GM12878 (cell line): ENCODE measurements around the gene LIM2. TPM values are rescaled to one million over a fixed set of nuclear protein-coding genes. Genes with fewer than 3 reads are reported as not detected.

Experiments
- ATAC-seq: fragments of 200-7000 bp; cut with Tn5 transposase; 3 replicates; pipeline ENCODE4 v1.9.1; 2020; ENCODE audit warnings: mild to moderate bottlenecking, moderate library complexity
- BruUV-seq: library from RNA; stranded (reverse); fragments of 400-500 nt; replicated peaks from 2 replicates; lab custom pipeline; 2021; lab: Mats Ljungman, UMichigan
- CTCF ChIA-PET: fragments of 300-600 bp; sonication (Branson Sonifier 250); formaldehyde crosslinking; extraction: SDS; loops from one replicate; lab custom pipeline; 2021; ENCODE audit warnings: inconsistent platforms; lab: Yijun Ruan, JAX
- POLR2A ChIA-PET: fragments of 350-600 bp; formaldehyde crosslinking; extraction: SDS; loops from one replicate; lab custom pipeline; 2021; ENCODE audit warnings: inconsistent platforms; lab: Charles Lee
- RAD21 ChIA-PET: fragments of 300-600 bp; sonication (Branson Sonifier 250); formaldehyde crosslinking; loops from one replicate; lab custom pipeline; 2023; ENCODE audit warnings: antibody characterized with exemption; ENCODE audit not compliant: unreplicated experiment; lab: Charles Lee
- SMC1A ChIA-PET: fragments of 300-600 bp; sonication (Branson Sonifier 250); formaldehyde crosslinking; loops from one replicate; lab custom pipeline; 2023; ENCODE audit not compliant: unreplicated experiment, uncharacterized antibody; lab: Charles Lee
- DNase-seq: peaks from one replicate; pipeline ENCODE4 v3.0.0-alpha.2; 2011; ENCODE audit warnings: low read depth, low spot score
- FAIRE-seq: peaks from 3 replicates; lab custom pipeline; 2011; peaks lifted over from hg19 to GRCh38; lab: Jason Lieb, UNC
- H2AFZ ChIP-seq: 2 replicates; pipeline ENCODE4 v1.6.0; 2011; ENCODE audit warnings: low read depth, low read length, control low read depth; ENCODE audit not compliant: control insufficient read depth
- H3K27ac ChIP-seq: 2 replicates; pipeline ENCODE4 v1.5.1; 2011; ENCODE audit warnings: control low read depth; ENCODE audit not compliant: control insufficient read depth, insufficient read depth
- H3K27me3 ChIP-seq, 2 experiments: replicated peaks in 1 of 2; 2 replicates each; pipeline versions ENCODE4 v1.6.0 to v1.6.1; 2011; ENCODE audit warnings: low read length in 1 of 2; ENCODE audit not compliant: control insufficient read depth in 2 of 2, insufficient read depth in 2 of 2
- H3K36me3 ChIP-seq, 2 experiments: 2 replicates each; pipeline ENCODE4 v1.5.1; 2011; ENCODE audit warnings: low read length in 1 of 2; ENCODE audit not compliant: control insufficient read depth in 2 of 2, insufficient read depth in 2 of 2
- H3K4me1 ChIP-seq: 2 replicates; pipeline ENCODE4 v1.6.1; 2011; ENCODE audit warnings: mild to moderate bottlenecking, low read length, moderate library complexity, mixed read lengths; ENCODE audit not compliant: control insufficient read depth, insufficient read depth
- H3K4me2 ChIP-seq: 2 replicates; pipeline ENCODE4 v1.6.0; 2011; ENCODE audit warnings: control low read depth; ENCODE audit not compliant: control insufficient read depth, insufficient read depth
- H3K4me3 ChIP-seq: fragments of 200-600 bp; sonication (generic); 2 replicates; pipeline ENCODE4 v1.5.1; 2016
- H3K79me2 ChIP-seq: 2 replicates; pipeline ENCODE4 v1.6.0; 2011; ENCODE audit warnings: low read length; ENCODE audit not compliant: control insufficient read depth, insufficient read depth
- H3K9ac ChIP-seq: 2 replicates; pipeline ENCODE4 v1.8.0; 2011; ENCODE audit warnings: low read length, control low read depth, mixed read lengths; ENCODE audit not compliant: control insufficient read depth, insufficient read depth
- H3K9me3 ChIP-seq: replicated peaks from 3 replicates; pipeline ENCODE4 v1.5.1; 2011; ENCODE audit warnings: mild to moderate bottlenecking, low read length; ENCODE audit not compliant: control insufficient read depth, insufficient read depth
- H4K20me1 ChIP-seq: 2 replicates; pipeline ENCODE4 v1.6.0; 2011; ENCODE audit not compliant: control insufficient read depth, insufficient read depth
- ASH2L ChIP-seq: fragments of 300-600, 200-600 bp; sonication (generic); IDR thresholded peaks from 2 replicates; pipeline ENCODE4 v1.6.1; 2017; ENCODE audit warnings: low read depth, mild to moderate bottlenecking, borderline replicate concordance
- BACH1 ChIP-seq: fragments of 450-650 bp; IDR thresholded peaks from 2 replicates; pipeline ENCODE4 v1.6.1; 2017; ENCODE audit warnings: mild to moderate bottlenecking, borderline replicate concordance
- BHLHE40 ChIP-seq, 2 experiments: fragments of 450-650 bp in 1 of 2; IDR thresholded peaks; 2 replicates each; pipeline ENCODE4 v1.6.1; 2011 to 2017; ENCODE audit warnings: low read depth in 2 of 2, borderline replicate concordance in 1 of 2, improper control_type of control experiment in 1 of 2, low read length in 1 of 2, mild to moderate bottlenecking in 1 of 2
- PBX3 ChIP-seq: IDR thresholded peaks from 2 replicates; pipeline ENCODE4 v1.6.1; 2011; ENCODE audit warnings: mild to moderate bottlenecking, low read depth, low read length, moderate library complexity; ENCODE audit not compliant: insufficient replicate concordance
- POLR2A ChIP-seq: IDR thresholded peaks from 2 replicates; pipeline ENCODE4 v1.6.1; 2011; ENCODE audit warnings: low read depth, mild to moderate bottlenecking, low read length
- POLR2AphosphoS5 ChIP-seq: IDR thresholded peaks from 2 replicates; pipeline ENCODE4 v1.6.1; 2011; ENCODE audit warnings: mild to moderate bottlenecking, low read length, inconsistent platforms
- RBBP5 ChIP-seq: fragments of 200-600 bp; sonication (generic); conservative IDR thresholded peaks from 2 replicates; pipeline ENCODE4 v1.6.1; 2016
- RUNX3 ChIP-seq: IDR thresholded peaks from 2 replicates; pipeline ENCODE4 v1.6.1; 2012; ENCODE audit warnings: low read length, inconsistent platforms
- SKIL ChIP-seq: fragments of 450-650 bp; IDR thresholded peaks from 2 replicates; pipeline ENCODE4 v1.6.1; 2017; ENCODE audit warnings: mild to moderate bottlenecking, low read depth, inconsistent platforms; ENCODE audit not compliant: poor library complexity, severe bottlenecking
- WGBS: methylation state at CpG from one replicate; pipeline ENCODE4 v1.1.6; 2016; ENCODE audit warnings: low lambda C conversion rate; ENCODE audit not compliant: insufficient replicate concordance, insufficient coverage; ENCODE audit errors: missing lambda C conversion rate; 5-methylcytosine and 5-hydroxymethylcytosine counted together
- in situ Hi-C: fragments of 300-500 bp; cut with MboI; formaldehyde crosslinking; loops from 9 replicates; pipeline ENCODE4 v1.14.3; 2018; ENCODE audit warnings: mixed read lengths
- intact Hi-C: fragments of 100-400 bp; cut with micrococcal nuclease; formaldehyde crosslinking; loops from one replicate; pipeline ENCODE4 v1.14.2; 2022; ENCODE audit not compliant: unreplicated experiment
- polyA plus RNA-seq, 11 experiments: library from polyadenylated mRNA; depleted of rRNA in 4 of 11; unstranded in 6 of 11; stranded (reverse) in 5 of 11; fragments of >200 nt; fragmentation: Nextera tagmentation in 4 of 11; fragmentation: Illumina TruSeq in 1 of 11; extraction: Ambion mirVana in 4 of 11; extraction: Trizol in 1 of 11; gene quantifications; 1 replicate in 1 of 11; 2 replicates in 10 of 11; pipeline versions ENCODE4 v1.2.1 to v1.2.3, GENCODE V29; 2011 to 2016; ENCODE audit warnings: inconsistent platforms in 2 of 11, missing spikeins in 2 of 11, low read depth in 1 of 11
- total RNA-seq, 4 experiments: library from RNA; depleted of rRNA in 3 of 4; stranded (reverse); fragments of >200 nt in 3 of 4; fragmentation: Illumina TruSeq in 1 of 4; extraction: Trizol in 1 of 4; gene quantifications; 2 replicates each; pipeline versions ENCODE4 v1.2.1 to v1.2.3, GENCODE V29; 2013 to 2021

The LIM2 gene
- total and polyA plus RNA-seq, 10 of the 15 experiments (the other 5 are each of a cell fraction or from before 2014, with no cell fraction given) = not detected

- TF ChIP-seq RBBP5 = no peak
- no peak; the same call in 1 of the 2 replicates for TF ChIP-seq POLR2AphosphoS5
- peak; percentile 31 to 49; a peak in 3 of 4 replicates for TF ChIP-seq BHLHE40 (IDR thresholded peaks at IDR 0.05; ENCODE audit: borderline replicate concordance in 1 of 2, low read depth in 2 of 2, low read length in 1 of 2)
- TF ChIP-seq PBX3 = no peak
Observed at GRCh38 chr19:51367565-51368365, 20.0 kb downstream of the LIM2 start (continued).

- peak overlapping the region; percentile 80 for H3K9ac ChIP-seq
- H4K20me1 ChIP-seq = no peaks in the 10 kb centered on the region
- SMC1A ChIA-PET = interaction anchor here (0.6 to 1.9 kb wide), 5 partner anchors 9 to 50 kb away, joined by 3 to 10 read pairs (median 5); partner anchors contain the start of gene SIGLEC10
- peak overlapping the region; percentile 48 for H3K4me2 ChIP-seq
- ATAC-seq = no peak; the same call in 2 of the 3 replicates
- no peak for DNase-seq
- peaks cover 18% of the 10 kb centered on the region for H3K79me2 ChIP-seq
- CTCF ChIA-PET = interaction anchor here (0.7 to 2.4 kb wide), 7 partner anchors 9 to 73 kb away, joined by 3 to 12 read pairs (median 4); no protein-coding TSS in a partner anchor
- H3K27me3 ChIP-seq = no peaks in the 10 kb centered on the region
- FAIRE-seq = no peak
- peak overlapping the region; percentile 77 for H3K4me3 ChIP-seq
- intact Hi-C loops = loop anchor here (1.0 to 2.0 kb wide), 2 partner anchors 27 to 28 kb away; no protein-coding TSS in a partner anchor
- H3K4me1 ChIP-seq = peaks cover 19% of the 10 kb centered on the region
- POLR2A ChIA-PET = interaction anchor here (1.0 to 2.8 kb wide), 8 partner anchors 10 to 74 kb away, joined by 3 to 64 read pairs (median 8); partner anchors contain the start of genes C19orf84 and SIGLEC10
- WGBS = 2% methylated on average over 15 of the region's 15 CpGs
- H3K36me3 ChIP-seq = no peaks in the 10 kb centered on the region
- in situ Hi-C loops = loop anchor here (10.0 to 25.0 kb wide), 2 partner anchors 552 to 1030 kb away; partner anchors contain the start of gene KCNC3
- H2AFZ ChIP-seq = peak overlapping the region; percentile 58
- RAD21 ChIA-PET = interaction anchor here (1.2 to 2.3 kb wide), 6 partner anchors 9 to 50 kb away, joined by 4 to 34 read pairs (median 8); partner anchors contain the start of gene SIGLEC10
- TF ChIP-seq POLR2A (0 out of 2 replicates have a peak, but pooled peaks have one; percentile 9), SKIL (no peak), ASH2L (no peak), RUNX3 (0 out of 2 replicates have a peak, but pooled peaks have one; percentile 27), BACH1 (peak; percentile 19; the same call in 1 of the 2 replicates)
- no TSS peak for BruUV-seq
- H3K27ac ChIP-seq = peak overlapping the region; percentile 56
- no peaks in the 10 kb centered on the region for H3K9me3 ChIP-seq
Observed at GRCh38 chr19:51367255-51367564, 20.6 kb downstream of the LIM2 start.
